Epidermal melanocyte (primary cell): Measurements from ENCODE around the gene PRKAB1.
"Not testable (repeated sequence)": the region's sequence is repeated elsewhere in the genome, so short reads cannot be mapped to it uniquely, and the experiment has no call there.

Experiments
- DNase-seq: peaks from one replicate; pipeline ENCODE4 v3.0.0; 2011; ENCODE audit warnings: low spot score; ENCODE audit not compliant: insufficient read length

The PRKAB1 gene

DNA sequence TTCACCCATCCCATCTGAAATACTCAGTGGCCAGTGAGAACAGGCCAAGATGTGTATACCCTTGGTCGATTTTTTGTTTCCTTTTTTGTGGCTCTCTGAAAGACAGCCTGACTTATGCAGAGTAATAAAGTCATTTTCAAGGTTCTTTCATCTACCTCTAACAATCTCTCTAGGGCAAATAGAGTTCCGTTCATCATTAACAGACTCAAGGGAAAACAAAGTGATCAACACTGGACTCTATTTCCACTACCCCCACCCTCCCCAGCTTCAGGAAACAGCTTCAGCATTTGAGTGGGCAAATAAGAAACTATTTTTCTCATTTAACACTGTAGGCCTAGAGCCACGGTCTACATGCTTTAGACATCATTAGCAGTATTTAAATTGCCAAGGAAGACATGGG, 15.9 kb downstream of the PRKAB1 start:
- no peak for DNase-seq

DNA sequence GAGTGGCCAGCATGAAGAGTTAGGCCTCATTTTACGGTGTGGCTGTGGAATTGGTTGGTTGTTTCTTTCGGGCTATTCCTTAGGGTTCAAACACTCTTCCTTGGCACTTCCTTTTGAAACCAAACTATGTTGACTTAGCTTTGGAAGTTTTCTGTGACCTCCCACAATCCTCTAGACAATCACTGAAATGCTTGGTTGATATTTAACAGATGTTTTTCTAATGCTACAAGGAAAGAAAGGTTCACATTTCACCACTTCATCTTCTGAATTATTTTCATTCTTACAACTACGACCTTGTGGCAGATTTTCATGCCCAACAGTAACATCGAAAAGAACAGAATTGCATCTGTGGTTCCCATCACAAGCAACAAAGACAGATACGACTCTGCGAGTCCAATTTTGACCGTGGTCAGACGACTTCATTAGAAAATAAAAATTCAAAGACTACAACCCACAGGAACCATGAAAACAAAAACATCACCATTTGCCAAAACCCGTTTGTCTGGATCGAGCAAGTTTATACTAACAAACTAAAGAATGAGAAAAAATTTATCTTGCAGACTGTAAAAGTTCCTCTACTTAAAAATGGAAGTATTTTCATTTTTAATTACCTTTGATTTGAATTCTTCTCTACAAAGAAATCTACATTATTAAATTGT, 16.9 kb downstream of the PRKAB1 start:
- DNase-seq = no peak

DNA sequence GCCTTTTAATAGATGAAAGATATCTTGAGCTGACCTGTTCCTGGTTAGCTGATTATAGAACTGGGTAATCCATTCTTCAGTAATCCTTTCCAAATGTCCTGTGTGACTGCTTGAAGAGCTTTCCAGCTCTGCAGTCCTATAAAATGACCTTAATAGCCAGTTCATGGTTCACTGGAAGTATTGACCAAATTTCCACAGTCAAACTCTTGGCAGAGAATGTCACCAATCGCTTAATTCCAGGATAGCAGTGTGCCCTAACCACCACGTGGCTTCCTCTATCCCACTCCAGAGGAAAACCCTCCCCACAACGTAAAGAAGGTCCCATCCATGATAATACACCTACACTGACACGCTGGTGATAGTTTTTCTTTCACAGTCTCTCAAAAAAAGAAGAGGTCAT, 17.4 kb downstream of the PRKAB1 start:
- no peak for DNase-seq

DNA sequence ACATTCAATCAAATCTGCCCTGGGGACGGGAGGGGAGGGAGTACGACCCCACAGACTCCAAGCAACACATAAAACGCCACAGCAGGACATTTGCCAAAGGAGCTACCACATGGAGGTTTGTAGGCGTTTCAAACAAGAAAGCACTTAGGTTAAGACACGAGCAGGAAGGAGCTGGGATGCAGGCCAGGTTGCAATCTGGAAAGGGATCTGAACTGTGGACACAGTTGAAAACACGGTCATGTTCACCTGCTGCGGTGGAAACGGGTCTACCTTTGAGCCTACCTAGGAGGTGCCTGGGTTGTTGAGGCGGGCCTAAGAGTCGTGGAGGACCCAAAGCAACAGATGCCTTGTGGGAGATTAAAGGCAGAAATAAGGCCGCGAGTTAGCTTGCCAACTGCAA, 18.4 kb downstream of the PRKAB1 start:
- no peak for DNase-seq

DNA sequence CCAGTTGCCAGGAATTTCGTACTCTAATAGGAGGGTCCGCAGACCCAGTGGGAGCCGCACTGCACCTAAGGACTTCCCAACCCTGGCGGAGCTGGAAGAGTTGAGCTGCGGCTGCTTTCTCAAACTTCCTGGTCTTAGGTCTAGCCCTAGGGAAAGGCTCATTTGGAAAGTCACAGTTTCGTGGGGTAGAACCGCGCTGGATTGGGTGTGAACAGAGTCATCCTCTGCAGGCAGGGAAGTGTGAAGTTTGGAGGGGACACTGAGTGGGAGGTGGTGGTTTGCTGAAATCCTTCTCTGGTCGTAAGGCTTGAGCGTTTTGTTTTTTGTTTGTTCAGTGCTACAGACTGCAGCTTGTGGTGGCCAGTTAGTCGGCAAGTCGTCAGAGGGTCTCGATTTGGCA, 18.8 kb downstream of the PRKAB1 start:
- no peak for DNase-seq

DNA sequence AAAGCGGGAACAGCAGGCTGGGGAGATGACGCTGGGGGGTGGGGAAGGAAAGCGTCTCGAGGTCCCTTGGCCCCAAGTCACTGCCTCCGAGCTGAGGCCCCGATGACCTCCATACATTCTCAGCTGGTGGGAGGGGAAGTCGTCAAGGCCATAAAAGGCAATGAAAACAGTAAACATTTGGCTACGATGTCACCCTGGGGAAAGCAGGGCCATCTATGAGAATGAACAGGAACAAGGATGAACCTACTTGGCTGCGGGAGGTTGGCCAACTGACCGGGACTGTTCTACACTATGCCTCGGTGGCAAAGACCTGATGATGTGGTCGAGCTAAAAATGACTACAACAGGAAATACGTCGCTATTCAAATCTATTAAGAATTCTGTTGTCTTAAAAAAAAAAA, 19.5 kb downstream of the PRKAB1 start:
- no peak for DNase-seq

DNA sequence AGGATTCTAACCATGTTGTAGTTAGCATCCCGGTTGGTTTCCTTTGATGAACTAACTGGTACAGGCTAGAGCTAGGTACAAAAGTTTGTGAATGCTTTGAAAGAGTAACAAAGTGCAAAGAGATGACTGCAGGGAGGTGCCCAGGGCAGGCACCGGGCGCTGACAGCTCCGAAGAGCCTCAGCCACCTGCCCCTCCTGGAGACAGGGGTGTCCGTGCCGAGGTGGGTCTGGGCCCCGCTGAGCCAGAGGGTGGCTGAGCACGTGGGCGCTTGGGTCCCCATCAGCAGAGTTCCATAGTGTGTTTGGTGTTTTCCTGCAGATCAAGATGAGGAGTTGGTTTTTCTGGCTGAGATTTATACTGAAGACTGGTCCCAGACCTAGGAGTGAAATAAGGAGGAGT, 19.9 kb downstream of the PRKAB1 start:
- no peak for DNase-seq

DNA sequence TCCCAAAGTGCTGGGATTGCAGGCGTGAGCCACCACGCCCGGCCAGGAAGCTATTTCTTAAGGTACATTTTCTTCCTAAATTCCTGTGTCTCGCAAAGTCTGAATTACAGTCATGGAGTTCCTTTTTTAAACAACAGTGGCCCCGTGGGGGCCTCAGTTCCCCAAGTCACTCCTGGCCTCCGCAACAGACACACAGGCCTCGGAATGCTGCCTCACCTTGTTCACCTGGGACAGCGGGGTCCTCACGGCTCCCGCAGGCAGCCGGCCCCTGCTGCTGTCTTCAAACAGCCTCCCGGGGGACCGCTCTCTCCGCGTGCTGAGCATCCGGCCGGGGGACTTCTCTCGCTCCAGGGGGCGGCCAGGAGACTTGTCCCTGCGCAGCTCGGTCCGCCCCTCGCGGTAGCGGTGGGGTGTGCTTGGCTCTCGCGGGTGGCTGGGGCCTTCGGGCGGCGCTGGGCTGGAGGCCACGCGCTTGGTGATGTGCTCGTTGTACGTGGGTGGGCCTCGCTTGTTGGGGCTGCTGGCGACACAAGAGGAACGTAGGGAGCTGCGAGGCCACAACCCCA, 22.1 kb downstream of the PRKAB1 start:
- DNase-seq = no peak

DNA sequence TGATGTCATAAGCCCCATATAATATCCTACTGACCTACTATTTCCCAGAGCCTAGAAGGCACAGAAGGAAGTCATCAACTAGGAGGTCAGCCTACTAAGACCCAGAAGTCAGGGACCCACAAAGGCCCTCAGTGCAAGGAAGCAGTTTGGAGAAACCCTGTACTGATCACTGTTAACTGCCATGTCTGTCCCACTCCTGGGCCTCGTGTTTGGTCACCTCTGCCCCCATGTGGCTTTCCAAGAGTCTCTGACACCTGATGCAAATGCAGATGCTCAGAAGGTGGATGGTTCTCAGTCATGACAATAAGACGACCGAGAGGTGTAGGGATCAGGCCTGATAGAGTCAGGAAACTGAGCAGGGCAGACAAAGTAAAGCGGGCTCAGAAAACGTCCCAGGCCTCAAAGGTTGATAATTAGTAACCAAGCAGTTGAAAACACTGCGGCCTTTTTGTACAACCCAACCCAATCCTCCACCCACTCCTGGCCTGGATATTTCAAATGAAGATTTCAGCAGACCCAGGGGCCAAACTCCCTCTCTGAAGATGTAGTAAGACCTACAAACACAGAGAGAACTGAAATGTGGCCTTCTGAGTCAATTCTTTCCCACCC, 23.4 kb downstream of the PRKAB1 start:
- DNase-seq = no peak

DNA sequence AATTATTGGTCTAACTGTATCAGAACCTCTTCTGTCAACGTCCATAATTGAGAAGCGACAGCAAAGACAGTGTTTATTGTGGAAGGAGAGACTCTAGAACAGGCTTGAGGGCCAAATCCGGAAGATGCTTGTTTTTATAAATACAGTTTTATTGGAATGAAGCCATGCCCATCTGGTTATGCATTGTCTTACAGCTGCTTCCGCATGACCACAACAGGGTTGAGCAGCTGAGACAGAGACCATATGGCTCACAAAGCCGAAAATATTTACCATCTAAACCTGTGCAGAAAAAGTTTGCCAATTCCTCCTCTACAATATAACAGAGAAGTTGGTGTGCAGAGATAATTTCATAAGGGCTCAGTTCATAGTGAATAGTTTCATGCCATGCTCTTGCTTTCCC, 24.5 kb downstream of the PRKAB1 start:
- no peak for DNase-seq

DNA sequence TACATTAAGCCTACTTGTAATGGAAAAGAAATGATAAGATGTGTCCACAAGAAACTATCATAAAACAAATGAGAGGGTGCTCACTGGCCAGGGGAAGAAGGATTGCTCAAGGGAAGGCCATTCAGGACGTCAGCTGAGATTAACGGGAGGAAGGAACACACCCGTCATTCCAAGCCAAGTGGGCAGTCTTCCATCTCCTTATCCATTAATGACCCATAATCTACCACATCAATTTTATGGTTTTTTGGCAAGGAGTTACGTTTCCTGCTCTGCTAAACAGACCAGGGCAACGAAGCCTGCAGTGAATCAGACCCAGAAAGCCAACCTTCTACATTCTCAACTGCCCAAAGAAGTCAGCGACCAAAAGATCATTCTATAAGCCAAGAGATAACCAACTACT, 25.1 kb downstream of the PRKAB1 start:
- no peak for DNase-seq

DNA sequence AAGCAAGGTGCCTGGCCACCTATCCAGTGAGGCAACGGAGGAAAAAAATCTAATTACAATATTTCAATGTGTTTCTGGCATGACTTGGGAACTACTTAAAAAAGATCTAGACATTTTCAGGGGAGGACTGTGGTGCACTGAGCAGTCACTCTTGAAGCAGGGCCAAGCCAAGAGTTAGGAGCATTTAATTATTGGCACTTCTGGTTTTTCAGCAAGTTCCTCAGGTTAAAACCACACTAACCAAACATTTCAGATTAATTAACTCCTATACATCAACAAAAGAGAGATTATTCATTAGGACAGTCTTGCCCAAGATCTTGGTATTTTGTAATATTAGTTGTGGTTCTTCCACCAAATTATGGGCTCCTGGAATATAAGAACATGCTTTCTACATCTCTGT, 25.6 kb downstream of the PRKAB1 start:
- no peak for DNase-seq

DNA sequence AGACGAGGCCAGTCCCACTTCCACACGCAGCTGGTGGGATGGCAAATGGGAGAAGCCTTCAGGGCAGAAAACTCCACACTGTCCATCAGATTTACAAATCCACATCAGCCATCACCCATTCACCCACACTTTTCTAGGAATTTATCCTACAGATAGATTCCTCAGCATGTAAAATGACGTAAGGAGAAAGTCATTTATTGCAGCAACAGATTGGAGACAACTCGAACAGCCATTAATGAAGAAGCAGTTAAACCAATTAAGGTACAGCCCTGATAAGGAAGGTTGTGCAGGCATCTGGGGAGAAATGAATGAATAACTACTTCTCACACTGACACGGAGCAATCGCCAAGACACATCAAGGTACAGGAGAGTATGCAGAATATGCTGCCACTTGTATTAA, 26.2 kb downstream of the PRKAB1 start:
- no peak for DNase-seq

DNA sequence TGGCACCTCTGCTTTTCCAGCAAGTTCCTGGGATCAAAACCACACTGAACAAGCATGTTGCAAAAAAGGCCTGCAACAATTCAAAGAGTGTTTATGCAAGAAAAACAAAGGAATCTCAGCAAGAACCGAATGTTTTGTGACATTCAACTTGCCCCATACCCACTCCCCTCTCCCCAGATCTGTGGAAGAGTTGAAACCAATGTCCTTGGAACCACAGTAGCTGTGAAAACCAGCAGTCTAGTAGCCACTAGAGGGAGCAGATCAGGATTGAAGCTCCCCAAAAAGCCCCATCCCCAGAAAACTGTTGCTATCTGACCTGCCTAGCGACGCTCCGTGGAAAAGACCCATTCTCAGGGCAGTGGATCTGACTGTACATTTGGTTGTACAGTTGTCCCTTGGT, 27.1 kb downstream of the PRKAB1 start:
- DNase-seq = no peak

DNA sequence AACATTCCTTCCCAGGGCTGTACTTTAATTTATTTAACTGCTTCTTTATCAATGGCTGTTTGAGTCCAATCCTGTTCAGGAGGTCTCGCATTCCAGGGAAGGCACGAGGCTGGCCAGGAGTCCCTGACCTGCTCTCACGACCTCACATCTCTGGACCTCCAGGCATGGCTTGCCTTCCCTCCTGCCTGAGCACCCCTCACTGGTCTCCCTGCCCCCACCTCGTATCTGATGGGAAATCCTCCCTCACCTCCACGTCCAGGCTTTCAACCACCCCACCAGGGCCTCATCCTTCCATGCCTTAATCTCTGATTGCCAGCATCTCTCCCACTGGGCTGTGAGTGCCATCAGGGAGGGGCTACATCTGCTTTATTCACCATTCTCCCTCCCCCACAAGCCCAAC, 29.0 kb downstream of the PRKAB1 start:
- DNase-seq = no peak

DNA sequence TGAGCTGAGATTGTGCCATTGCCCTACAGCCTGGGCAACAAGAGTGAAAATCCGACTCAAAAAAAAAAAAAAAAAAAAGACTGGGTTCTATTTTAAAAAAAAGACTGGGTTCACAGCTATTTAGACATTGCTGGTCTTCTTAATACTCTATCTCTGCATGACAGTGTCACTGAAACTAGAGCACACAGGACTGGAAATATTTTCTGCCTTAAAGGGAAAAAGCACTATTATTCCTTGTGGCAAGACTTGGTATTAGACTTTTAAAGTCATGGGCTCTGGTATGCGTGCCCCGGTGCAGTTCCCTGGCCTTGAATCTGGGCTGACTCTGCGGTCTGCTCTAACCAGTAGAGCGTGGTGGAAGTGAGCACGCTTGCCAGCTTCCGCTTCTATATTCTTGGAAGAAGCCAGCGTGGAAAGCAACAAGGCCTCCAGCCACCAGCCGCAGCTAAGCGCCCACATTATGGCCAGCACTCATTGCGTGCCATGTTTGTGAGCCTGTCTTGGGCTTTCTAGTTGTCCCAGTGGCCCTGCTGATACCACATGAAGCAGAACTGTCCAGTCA, 31.3 kb downstream of the PRKAB1 start:
- DNase-seq = no peak

DNA sequence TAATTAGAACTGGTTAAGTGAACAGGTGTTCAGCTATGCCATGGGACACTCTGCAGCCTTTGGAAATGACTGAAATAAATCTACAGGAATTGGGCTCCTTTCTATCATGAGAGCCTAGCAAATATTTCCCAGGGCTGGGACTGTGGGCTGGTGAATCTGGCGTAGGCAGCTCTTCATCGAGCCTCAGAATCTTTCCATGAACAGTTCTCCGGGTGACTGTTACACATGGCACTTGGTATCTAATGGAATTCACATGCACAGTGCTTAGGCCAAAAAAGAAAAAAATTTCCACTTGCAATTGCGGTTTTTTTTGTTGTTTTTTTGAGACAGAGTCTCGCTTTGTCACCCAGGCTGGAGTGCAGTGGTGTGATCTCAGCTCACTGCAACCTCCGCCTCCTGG, 32.1 kb downstream of the PRKAB1 start:
- no peak for DNase-seq

DNA sequence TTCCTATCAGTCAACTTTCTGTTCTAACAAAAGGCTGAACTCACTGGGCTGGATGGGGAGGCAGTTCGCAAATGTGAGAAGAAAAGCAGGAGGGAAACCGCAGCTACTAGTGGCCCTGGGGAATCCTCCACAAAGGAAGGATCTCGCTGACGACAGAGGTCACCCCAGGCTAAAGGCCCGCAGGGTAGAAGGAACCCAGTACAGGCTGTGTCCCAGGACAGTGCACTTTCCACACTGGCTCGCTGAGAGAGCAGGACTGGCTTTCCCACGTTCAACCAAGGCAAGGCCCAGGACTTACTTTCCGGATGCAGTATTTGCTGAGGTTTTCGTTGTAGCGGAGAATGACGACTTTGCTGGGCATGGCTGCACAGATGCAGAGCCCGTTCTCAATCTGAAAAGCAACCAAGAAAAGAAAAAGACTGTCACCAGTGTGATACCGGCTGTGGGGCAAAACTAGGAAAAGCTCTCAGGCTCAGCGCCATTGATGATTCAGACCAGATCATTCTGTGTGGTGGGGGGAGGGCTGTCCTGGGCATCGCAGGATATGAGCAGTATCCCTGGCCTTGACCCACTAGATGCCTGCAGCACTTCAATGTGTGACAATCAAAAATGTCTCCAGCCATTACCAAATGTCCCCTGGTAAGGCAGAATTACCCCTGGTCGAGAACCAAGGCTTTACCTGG, 36.3 kb downstream of the PRKAB1 start:
- DNase-seq = no peak

DNA sequence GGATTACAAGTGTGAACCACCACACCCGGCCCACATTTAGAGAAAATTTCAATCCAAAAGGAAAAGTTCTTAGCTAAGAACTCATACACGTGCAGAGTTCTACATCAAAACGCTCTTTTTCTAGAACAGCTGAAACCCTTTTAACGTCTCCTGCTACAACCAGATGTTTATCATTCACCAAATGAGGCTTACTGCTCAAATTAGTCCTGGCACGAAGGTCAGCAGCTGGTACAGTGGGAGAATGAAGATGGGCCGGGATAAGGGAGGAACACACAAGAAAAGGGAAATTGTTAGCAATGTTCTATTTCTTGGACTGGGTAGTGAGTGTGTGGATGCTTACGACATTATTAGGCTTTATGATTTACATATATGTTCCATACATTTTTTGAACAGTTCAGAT, 37.2 kb downstream of the PRKAB1 start:
- peak; percentile 29 for DNase-seq

DNA sequence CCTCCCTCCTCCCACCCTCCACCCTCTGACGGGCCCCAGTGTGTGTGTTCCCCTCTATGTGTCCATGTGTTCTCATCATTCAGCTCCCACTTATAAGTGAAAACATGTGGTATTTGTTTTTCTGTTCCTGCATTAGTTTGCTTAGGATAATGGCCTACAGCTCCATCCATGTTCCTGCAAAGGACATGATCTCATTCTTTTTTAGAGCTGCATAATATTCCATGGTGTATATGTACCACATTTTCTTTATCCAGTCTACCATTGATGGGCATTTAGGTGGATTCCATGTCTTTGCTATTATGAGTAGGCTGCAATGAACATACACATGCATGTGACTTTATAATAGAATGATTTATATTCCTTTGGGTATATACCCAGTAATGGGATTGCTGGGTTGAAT, 38.5 kb downstream of the PRKAB1 start:
- DNase-seq = not testable (repeated sequence)

DNA sequence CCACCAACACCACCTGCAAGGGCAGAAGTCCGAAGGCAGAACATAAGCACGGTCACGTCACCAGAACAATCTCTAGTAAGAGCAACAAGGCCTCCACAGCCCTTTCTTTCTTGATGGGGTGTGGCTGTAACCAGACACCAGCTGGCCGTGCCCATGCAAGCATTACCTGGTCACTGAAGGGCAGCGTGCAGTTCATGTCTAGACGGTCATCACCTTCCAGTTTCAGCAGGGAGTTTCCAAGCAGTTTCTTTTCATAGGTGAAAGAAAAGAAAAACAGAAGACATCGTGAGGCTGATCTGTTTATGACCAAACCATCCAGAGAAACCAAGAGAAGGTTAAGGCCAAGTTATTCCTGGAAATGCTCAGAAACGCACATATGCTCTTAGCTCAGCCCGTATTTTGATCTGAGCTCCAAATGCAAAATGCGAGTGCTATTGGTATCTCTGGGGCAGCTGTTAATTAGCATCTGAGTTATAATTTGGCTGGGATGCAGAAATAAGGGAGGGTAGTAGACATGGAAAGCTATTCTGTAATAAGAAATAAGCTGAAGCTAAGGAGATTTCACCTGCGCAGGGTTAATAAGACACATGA, 42.5 kb downstream of the PRKAB1 start:
- DNase-seq = no peak

DNA sequence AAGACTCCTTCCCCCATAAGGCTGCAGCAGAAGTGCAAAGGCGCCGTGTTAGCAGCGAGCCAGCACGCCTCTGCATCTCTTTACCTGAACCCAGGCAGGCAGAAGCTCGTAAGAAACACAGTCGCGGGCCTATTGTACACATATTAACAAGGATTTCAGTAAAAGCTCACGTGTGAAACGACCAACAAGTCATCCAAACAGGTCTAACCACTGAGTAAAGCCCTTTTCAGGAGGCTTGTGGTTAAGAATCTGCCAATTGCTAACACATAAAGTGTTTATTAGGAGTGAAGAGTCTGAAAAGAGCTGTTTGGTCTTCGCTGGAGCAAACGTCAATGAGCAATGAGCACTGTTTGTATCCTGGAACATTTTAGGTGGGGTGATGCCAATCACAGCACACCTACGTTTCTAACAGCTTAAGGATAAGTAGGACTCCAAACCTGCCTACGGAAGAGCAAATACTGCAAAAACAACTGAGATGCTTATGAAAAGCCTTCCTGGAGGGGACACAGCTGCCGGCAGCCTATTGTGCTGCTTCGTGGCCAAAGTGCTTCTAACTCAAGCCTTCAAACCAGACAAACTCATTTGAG, 43.1 kb downstream of the PRKAB1 start:
- no peak for DNase-seq
